ENCODE results near the gene GAS5. TPM values are rescaled to one million over a fixed set of nuclear protein-coding genes. Genes with fewer than 3 reads are reported as not detected.

Gene GAS5
- total and polyA plus RNA-seq, 3 experiments from 2014 or later: 245 to 1,102 (median 1,056) TPM

GRCh38 chr1:173868266-173869020 is 654 bp upstream of the GAS5 start, which contains the start of gene ZBTB37:
TSS of gene ZBTB37 (plus strand) at chr1:173868380. CDS start at chr1:173870226, 1,846 bp downstream.
- H3K27me3 Mint-ChIP-seq: peaks cover 0 to 2% of the 10 kb centered on the region in 2 donors
- ChIA-PET POLR2A (interaction anchor here (0.5 to 2.5 kb wide), 12 partner anchors 9 to 1155 kb away, joined by 3 to 17 read pairs (median 4); partner anchors contain the start of genes CENPL, DARS2, KLHL20 and MRPS14), CTCF (interaction anchor here (1.1 to 2.0 kb wide), 5 partner anchors 11 to 437 kb away, joined by 3 to 6 read pairs (median 4); no protein-coding TSS in a partner anchor)
- peak within 1 kb of the TSS; percentile 88 to 97 (median 95) for H3K4me3 Mint-ChIP-seq
- peak within 1 kb of the TSS; percentile 91 for H3K27ac ChIP-seq (ENCODE audit: low read depth, low read length)
- peaks cover 69% of the 10 kb centered on the region for H3K4me1 ChIP-seq (ENCODE audit: insufficient read depth, low read length)
- peaks cover 72 to 89% (median 83%) of the 10 kb centered on the region in 3 donors for H3K4me1 Mint-ChIP-seq
- no peaks in the 10 kb centered on the region for H3K9me3 Mint-ChIP-seq
- H3K4me3 ChIP-seq (ENCODE audit: low read length): peak within 1 kb of the TSS; percentile 88
- peaks cover 4 to 64% (median 27%) of the 10 kb centered on the region in 3 donors for H3K36me3 Mint-ChIP-seq
- H3K27ac Mint-ChIP-seq: peak within 1 kb of the TSS; percentile 90 to 99 (median 96)
- H3K9me3 ChIP-seq (ENCODE audit: low read length): no peaks in the 10 kb centered on the region
- peaks cover 34% of the 10 kb centered on the region for H3K36me3 ChIP-seq (ENCODE audit: insufficient read depth, low read length)
- peak; percentile 85 to 94 (median 88) for DNase-seq
- H3K27me3 ChIP-seq (ENCODE audit: insufficient read depth, low read length, poor library complexity, severe bottlenecking): no peaks in the 10 kb centered on the region

- DNase-seq: peak in 2 of 5 donors; percentile 19 to 37
- peaks cover 40% of the 10 kb centered on the region for H3K36me3 ChIP-seq (ENCODE audit: insufficient read depth, low read length)
- Mint-ChIP-seq H3K4me3 (peak overlapping the region; percentile 88 to 97 (median 95)), H3K27me3 (peaks cover 0 to 2% of the 10 kb centered on the region in 2 donors), H3K27ac (peak overlapping the region; percentile 66 to 99 (median 94)), H3K36me3 (peaks cover 4 to 67% (median 26%) of the 10 kb centered on the region in 3 donors), H3K4me1 (peaks cover 68 to 86% (median 84%) of the 10 kb centered on the region in 3 donors), H3K9me3 (no peaks in the 10 kb centered on the region)
- no peaks in the 10 kb centered on the region for H3K27me3 ChIP-seq (ENCODE audit: insufficient read depth, low read length, poor library complexity, severe bottlenecking)
- CTCF ChIA-PET: interaction anchor here (1.9 kb wide), 1 partner anchor 16 kb away, joined by 4 read pairs; no protein-coding TSS in a partner anchor
- no peaks in the 10 kb centered on the region for H3K9me3 ChIP-seq (ENCODE audit: low read length)
- peak overlapping the region; percentile 91 for H3K27ac ChIP-seq (ENCODE audit: low read depth, low read length)
- POLR2A ChIA-PET: interaction anchor here (1.0 to 2.5 kb wide), 5 partner anchors 23 to 390 kb away, joined by 4 to 17 read pairs (median 15); partner anchors contain the start of genes CENPL, DARS2, KLHL20 and PRDX6
- peaks cover 61% of the 10 kb centered on the region for H3K4me1 ChIP-seq (ENCODE audit: insufficient read depth, low read length)
- peak overlapping the region; percentile 88 for H3K4me3 ChIP-seq (ENCODE audit: low read length)
These were observed 542 bp downstream of the GAS5 start for GRCh38 chr1:173867141-173867752.

- CTCF ChIA-PET: no interaction called here
- Mint-ChIP-seq H3K36me3 (peaks cover 4 to 71% (median 26%) of the 10 kb centered on the region in 3 donors), H3K27me3 (peaks cover 0 to 2% of the 10 kb centered on the region in 2 donors), H3K4me1 (peaks cover 68 to 87% (median 86%) of the 10 kb centered on the region in 3 donors), H3K27ac (peak overlapping the region; percentile 66 to 99 (median 94)), H3K4me3 (peak overlapping the region; percentile 88 to 97 (median 95)), H3K9me3 (no peaks in the 10 kb centered on the region)
- no peaks in the 10 kb centered on the region for H3K9me3 ChIP-seq (ENCODE audit: low read length)
- DNase-seq: no peak
- H3K27me3 ChIP-seq (ENCODE audit: insufficient read depth, low read length, poor library complexity, severe bottlenecking): no peaks in the 10 kb centered on the region
- H3K4me3 ChIP-seq (ENCODE audit: low read length): peak overlapping the region; percentile 88
- POLR2A ChIA-PET: interaction anchor here (0.6 to 1.0 kb wide), 3 partner anchors 12 to 875 kb away, joined by 3 to 4 read pairs (median 4); no protein-coding TSS in a partner anchor
- H3K27ac ChIP-seq (ENCODE audit: low read depth, low read length): peak overlapping the region; percentile 91
- peaks cover 40% of the 10 kb centered on the region for H3K36me3 ChIP-seq (ENCODE audit: insufficient read depth, low read length)
- peaks cover 58% of the 10 kb centered on the region for H3K4me1 ChIP-seq (ENCODE audit: insufficient read depth, low read length)
These were observed 1.2 kb downstream of the GAS5 start for GRCh38 chr1:173866413-173867115.

- H3K27ac Mint-ChIP-seq: peak overlapping the region; percentile 85 to 96 (median 94)
- peaks cover 60 to 77% (median 77%) of the 10 kb centered on the region in 3 donors for H3K4me1 Mint-ChIP-seq
- Histone ChIP-seq H3K4me3 (ENCODE audit: low read length) (peak overlapping the region; percentile 88), H3K27me3 (ENCODE audit: insufficient read depth, low read length, poor library complexity, severe bottlenecking) (no peaks in the 10 kb centered on the region), H3K4me1 (ENCODE audit: insufficient read depth, low read length) (peaks cover 48% of the 10 kb centered on the region), H3K9me3 (ENCODE audit: low read length) (no peaks in the 10 kb centered on the region), H3K36me3 (ENCODE audit: insufficient read depth, low read length) (peaks cover 40% of the 10 kb centered on the region), H3K27ac (ENCODE audit: low read depth, low read length) (peak overlapping the region; percentile 91)
- peaks cover 0 to 2% of the 10 kb centered on the region in 2 donors for H3K27me3 Mint-ChIP-seq
- H3K36me3 Mint-ChIP-seq: peaks cover 4 to 70% (median 23%) of the 10 kb centered on the region in 3 donors
- POLR2A ChIA-PET: interaction anchor here (0.6 to 1.0 kb wide), 2 partner anchors 11 to 41 kb away, joined by 3 to 4 read pairs; partner anchors contain the start of genes CENPL and DARS2
- H3K9me3 Mint-ChIP-seq: no peaks in the 10 kb centered on the region
- H3K4me3 Mint-ChIP-seq: peak overlapping the region; percentile 83 to 96 (median 92)
- CTCF ChIA-PET: interaction anchor here (1.7 kb wide), 1 partner anchor 41 kb away, joined by 3 read pairs; the partner anchor contains the start of genes CENPL and DARS2
- no peak for DNase-seq
These were observed 2.2 kb downstream of the GAS5 start for GRCh38 chr1:173865468-173866164.

- H3K27ac Mint-ChIP-seq: peak overlapping the region in 7 of 8 donors; percentile 9 to 96 (median 93)
- Histone ChIP-seq H3K27me3 (ENCODE audit: insufficient read depth, low read length, poor library complexity, severe bottlenecking) (no peaks in the 10 kb centered on the region), H3K27ac (ENCODE audit: low read depth, low read length) (no peak overlapping the region), H3K4me3 (ENCODE audit: low read length) (no peak overlapping the region), H3K36me3 (ENCODE audit: insufficient read depth, low read length) (peaks cover 40% of the 10 kb centered on the region), H3K4me1 (ENCODE audit: insufficient read depth, low read length) (peaks cover 35% of the 10 kb centered on the region), H3K9me3 (ENCODE audit: low read length) (no peaks in the 10 kb centered on the region)
- no peak for DNase-seq
- H3K27me3 Mint-ChIP-seq: peaks cover 0 to 2% of the 10 kb centered on the region in 2 donors
- no peaks in the 10 kb centered on the region for H3K9me3 Mint-ChIP-seq
- CTCF ChIA-PET: interaction anchor here (0.8 to 1.7 kb wide), 3 partner anchors 19 to 40 kb away, joined by 3 to 4 read pairs (median 3); partner anchors contain the start of genes CENPL and DARS2
- peak overlapping the region; percentile 64 to 96 (median 92) for H3K4me3 Mint-ChIP-seq
- POLR2A ChIA-PET: interaction anchor here (0.6 kb wide), 1 partner anchor 160 kb away, joined by 3 read pairs; no protein-coding TSS in a partner anchor
- H3K36me3 Mint-ChIP-seq: peaks cover 4 to 73% (median 19%) of the 10 kb centered on the region in 3 donors
- H3K4me1 Mint-ChIP-seq: peaks cover 49 to 64% (median 64%) of the 10 kb centered on the region in 3 donors
These were observed 3.5 kb downstream of the GAS5 start for GRCh38 chr1:173864179-173864867.

- Histone ChIP-seq H3K27ac (ENCODE audit: low read depth, low read length) (no peak overlapping the region), H3K27me3 (ENCODE audit: insufficient read depth, low read length, poor library complexity, severe bottlenecking) (no peaks in the 10 kb centered on the region), H3K4me3 (ENCODE audit: low read length) (no peak overlapping the region), H3K9me3 (ENCODE audit: low read length) (no peaks in the 10 kb centered on the region), H3K36me3 (ENCODE audit: insufficient read depth, low read length) (peaks cover 40% of the 10 kb centered on the region), H3K4me1 (ENCODE audit: insufficient read depth, low read length) (peaks cover 28% of the 10 kb centered on the region)
- Mint-ChIP-seq H3K9me3 (no peaks in the 10 kb centered on the region), H3K4me1 (peaks cover 41 to 56% (median 55%) of the 10 kb centered on the region in 3 donors), H3K27me3 (peaks cover 0 to 2% of the 10 kb centered on the region in 2 donors), H3K27ac (peak overlapping the region; percentile 9 to 96 (median 92)), H3K36me3 (peaks cover 4 to 73% (median 19%) of the 10 kb centered on the region in 3 donors), H3K4me3 (peak overlapping the region; percentile 12 to 96 (median 38))
- no peak for DNase-seq
- ChIA-PET CTCF (interaction anchor here (1.0 kb wide), 1 partner anchor 38 kb away, joined by 3 read pairs; no protein-coding TSS in a partner anchor), POLR2A (interaction anchor here (0.5 kb wide), 1 partner anchor 8 kb away, joined by 3 read pairs; no protein-coding TSS in a partner anchor)
These were observed 4.3 kb downstream of the GAS5 start for GRCh38 chr1:173863224-173864161.

All from CD8-positive, alpha-beta memory T cell (primary cell).